Stimulated activated CD4-positive, alpha-beta T cell treated with anti-CD3 and anti-CD28 coated beads, Interleukin-15, amount 100 ng/mL, for 24 hours (primary cell): ENCODE data around the gene NUP85.
"Not testable (repeated sequence)": the region's sequence is repeated elsewhere in the genome, so short reads cannot be mapped to it uniquely, and the experiment has no call there.

Source experiments
- DNase-seq: peaks from one replicate; pipeline ENCODE4 v3.0.0-alpha.2; 2020

The NUP85 gene, protein sequence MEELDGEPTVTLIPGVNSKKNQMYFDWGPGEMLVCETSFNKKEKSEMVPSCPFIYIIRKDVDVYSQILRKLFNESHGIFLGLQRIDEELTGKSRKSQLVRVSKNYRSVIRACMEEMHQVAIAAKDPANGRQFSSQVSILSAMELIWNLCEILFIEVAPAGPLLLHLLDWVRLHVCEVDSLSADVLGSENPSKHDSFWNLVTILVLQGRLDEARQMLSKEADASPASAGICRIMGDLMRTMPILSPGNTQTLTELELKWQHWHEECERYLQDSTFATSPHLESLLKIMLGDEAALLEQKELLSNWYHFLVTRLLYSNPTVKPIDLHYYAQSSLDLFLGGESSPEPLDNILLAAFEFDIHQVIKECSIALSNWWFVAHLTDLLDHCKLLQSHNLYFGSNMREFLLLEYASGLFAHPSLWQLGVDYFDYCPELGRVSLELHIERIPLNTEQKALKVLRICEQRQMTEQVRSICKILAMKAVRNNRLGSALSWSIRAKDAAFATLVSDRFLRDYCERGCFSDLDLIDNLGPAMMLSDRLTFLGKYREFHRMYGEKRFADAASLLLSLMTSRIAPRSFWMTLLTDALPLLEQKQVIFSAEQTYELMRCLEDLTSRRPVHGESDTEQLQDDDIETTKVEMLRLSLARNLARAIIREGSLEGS

DNA sequence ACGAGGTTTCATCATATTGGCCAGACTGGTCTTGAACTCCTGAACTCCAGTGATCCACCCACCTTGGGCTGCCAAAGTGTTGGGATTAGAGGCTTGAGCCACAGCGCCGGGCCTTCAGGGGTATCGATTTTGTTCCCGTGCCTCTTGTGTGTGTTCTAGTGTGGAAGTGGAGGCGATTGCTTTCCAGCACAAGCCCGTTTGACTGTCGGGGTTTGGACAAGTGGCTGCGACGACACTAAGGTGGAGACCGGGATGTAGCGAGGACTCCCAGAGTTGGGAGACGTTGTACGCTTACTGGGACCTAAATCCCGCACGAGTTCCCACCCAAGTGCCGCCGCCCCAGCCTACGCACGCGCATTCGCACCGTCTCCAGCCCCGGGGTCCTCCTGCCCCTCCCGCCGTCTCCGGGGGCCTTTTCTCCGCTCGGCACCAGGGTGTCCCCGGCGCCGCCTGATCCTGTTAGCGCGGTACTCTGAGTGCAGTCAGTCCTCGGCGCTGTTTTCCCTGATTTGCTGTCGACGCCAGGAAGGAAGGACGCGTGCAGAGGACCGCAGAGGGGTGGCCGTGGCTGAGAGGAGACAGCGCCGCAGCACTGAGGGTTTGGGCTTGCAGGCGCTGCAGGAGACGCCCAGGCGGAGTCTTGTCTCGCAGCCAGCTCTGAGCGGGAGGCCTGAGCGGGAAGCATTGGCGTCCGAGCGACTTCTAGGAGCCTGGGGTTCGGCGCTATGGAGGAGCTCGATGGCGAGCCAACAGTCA is at the start of gene NUP85:
Gene NUP85 (plus strand): TSS at position 643 of the 756 bp plus-strand sequence. CDS start 83 bp downstream, at position 726.
- peak; percentile 96 for DNase-seq

DNA sequence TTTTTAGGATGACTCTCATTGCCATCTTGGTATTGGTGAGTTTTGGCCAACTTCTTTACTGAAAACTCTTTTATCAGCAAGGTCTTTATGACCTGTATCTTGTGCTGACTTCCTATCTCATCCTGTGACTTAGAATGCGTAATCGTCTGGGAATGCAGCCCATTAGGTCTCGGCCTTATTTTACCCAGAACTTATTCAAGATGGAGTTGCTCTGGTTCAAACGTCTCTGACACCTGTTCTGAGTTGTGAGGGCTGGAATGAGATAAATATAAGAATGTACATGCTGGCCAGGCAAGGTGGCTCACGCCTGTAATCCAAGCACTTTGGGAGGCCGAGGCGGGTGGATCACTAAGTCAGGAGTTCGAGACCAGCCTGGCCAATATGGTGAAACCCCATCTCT is 47.0 kb upstream of the NUP85 start:
- DNase-seq: not testable (repeated sequence)

DNA sequence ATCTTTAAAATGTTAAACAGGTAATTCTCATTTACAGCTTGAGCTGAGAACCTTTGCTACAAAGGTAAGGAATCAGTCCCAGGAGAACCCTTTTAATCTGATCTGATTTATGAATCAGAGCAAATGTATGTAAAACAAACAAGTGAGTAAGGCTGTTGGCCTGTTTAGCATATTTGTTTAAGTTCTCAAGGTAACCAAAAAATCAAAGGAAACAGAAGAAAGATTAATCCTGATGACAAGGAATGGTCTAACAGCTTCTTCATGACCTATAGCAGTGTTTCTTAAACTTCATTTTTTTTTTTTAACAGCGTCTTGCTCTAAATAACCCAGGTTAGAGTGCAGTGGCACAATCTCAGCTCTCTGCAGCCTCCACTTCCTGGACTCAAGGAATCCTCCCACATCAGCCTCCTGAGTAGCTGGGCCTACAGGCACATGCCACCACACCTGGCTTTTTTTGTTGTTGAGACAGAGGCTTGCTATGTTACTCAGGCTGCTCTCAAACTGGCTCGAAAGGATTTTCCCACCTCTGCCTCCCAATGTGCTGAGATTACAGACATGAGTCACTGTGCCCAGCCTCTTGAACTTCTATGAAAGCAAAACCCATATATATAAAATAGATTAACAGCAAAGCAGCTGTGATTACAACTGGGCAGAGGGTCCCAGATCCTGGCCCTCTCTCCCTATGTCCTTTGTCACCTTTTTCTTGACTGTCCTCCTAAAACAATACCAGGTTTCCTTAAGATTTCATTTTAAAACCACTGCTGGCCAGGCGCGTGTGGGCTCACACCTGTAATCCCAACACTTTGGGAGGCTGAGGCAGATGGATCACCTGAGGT is 46.1 kb upstream of the NUP85 start:
- no peak for DNase-seq

DNA sequence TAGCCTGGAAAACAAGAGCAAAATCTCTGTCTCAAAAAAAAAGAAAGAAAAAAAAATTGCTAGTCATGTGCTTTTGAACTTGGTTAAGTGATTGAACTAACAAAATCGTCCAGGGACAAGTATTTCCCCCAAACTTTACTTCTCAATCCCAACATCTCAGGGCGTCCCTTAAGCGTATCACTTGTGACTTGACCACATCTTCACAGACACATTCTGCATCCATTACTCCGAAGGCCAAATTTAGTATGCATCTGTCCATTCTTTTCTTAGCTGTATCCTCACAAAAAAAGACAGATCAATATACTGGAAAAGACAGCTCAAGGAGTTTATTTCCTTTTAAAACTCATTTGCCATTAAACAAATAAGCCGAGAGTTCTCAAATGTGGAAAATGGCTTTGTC is 45.3 kb upstream of the NUP85 start:
- no peak for DNase-seq

DNA sequence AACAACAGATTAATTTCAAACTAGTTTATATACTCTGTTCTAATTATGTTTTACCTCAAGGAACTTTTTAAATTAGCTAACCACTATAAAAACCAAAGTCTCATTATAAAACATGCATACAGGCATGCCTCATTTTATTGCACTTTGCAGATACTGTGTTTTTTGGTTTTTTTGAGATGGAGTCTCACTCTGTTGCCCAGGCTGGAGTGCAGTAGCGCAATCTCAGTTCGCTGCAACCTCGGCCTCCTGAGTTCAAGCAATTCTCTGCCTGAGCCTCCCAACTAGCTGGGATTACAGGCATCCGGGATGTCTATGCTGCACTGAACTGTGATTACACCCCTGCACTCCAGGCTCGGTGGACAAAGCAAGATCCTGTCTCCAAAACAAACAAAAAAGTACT is 42.4 kb upstream of the NUP85 start:
- no peak for DNase-seq

DNA sequence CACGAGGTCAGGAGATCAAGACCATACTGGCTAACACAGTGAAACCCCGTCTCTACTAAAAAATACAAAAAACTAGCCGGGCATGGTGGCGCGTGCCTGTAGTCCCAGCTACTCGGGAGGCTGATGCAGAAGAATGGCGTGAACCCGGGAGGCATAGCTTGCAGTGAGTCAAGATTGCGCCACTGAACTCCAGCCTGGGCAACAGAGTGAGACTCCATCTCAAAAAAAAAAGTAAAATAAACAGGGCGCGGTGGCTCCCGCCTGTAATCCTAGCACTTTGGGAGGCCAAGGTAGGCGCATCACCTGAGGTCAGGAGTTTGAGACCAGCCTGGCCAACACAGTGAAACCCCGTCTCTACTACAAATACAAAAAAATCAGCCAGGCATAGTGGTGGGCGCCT is 40.9 kb upstream of the NUP85 start:
- not testable (repeated sequence) for DNase-seq

DNA sequence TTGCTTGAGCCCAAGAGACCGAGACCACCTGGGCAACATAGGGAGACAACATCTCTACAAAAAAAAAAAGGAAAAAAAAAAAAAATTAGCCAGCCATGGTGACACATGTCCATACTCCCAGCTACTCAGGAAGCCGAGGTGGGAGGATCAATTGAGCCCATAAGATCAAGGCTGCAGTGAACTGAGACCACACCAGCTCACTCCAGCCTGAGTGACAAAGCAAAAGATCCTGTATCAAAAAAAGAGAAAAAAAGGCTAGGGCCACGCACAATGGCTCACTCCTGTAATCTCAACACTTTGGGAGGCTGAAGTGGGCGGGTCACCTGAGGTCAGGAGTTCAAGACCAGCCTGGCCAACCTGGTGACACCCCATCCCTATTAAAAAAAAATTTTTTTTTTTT is 36.5 kb upstream of the NUP85 start:
- DNase-seq: no peak

DNA sequence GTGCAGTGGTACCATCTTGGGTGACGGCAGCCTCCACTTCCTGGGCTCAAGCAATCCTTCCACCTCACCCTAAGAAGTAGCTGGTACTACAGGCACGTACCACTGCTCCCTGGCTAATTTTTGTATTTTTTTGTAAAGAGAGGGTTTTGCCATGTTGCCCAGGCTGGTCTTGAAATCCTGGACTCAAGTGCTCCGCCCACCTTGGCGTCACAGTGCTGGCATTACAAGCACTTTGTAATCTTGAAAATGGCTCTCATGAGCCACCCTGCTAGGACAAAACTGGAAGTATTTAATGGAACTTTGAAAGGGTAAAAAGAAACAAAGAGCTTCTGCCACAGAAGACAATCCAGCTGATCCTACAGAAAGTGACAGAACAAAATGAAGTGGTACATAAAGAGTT is 32.0 kb upstream of the NUP85 start:
- DNase-seq: no peak

DNA sequence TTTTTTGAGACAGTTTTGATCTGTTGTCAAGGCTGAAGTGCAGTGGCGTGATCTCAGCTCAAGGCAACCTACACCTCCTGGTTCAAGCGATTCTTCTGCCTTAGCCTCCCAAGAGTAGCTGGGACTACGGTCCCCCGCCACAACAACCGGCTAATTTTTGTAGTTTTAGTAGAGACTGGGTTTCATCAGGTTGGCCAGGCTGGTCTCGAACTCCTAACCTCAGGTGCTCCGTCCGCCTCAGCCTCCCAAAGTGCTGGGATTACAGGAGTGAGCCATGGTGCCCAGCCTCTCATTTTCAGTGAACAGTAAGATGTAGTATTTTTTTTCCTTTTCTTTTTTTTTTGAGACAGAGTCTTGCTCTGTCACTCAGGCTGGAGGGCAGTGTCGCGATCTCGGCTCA is 30.5 kb upstream of the NUP85 start:
- no peak for DNase-seq

DNA sequence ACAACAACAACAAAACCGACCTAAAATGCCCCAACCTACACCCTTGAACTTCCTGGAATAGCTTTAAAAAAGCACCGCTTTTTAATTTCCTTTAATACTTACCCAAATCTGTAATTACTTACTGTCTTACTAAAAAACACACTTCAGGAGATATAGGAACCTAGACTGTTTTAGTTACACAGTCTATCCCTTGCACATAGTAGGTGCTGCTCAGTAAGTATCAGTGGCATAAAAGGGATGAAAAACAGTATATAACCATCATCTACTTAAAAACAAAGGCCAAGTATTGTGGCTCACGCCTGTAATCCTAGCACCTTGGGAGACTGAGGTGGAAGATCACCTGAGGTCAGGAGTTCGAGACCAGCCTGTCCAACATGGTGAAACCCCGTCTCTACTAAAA is 28.9 kb upstream of the NUP85 start:
- DNase-seq: no peak

DNA sequence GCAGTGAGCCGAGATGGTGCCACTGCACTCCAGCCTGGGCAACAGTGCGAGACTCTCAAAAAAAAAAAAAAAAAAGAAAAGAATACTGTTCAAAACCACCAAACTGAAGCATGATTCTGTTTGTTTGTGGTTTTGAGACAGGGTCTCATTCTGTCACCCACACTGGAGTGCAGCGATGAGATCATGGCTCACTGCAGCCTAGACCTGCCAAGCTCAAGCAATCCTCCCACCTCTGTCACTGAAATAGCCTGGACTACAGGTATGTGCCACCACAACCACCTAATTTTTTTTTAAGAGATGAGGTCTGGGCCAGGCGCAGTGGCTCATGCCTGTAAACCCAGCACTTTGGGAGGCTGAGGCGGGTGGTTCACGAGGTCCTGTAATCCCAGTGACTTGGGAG is 27.0 kb upstream of the NUP85 start:
- DNase-seq: no peak

DNA sequence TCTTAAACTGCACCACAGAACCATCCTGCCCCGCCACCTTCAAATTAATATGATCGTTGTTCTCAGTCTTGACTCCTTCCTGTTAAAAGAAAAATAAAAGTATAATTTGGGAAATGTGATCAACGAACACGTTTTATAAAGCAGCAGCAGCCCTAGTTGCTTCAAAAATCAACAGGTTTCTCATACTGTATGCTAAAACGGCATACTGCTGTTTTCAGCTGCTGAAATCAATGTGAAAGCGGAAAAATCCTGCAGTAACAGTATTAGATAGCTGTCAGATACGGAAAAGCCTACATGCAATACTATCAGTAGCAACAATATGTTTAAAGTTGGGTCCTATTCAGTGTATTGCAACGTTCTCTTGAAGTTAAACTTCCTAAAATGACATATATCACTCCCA is 24.4 kb upstream of the NUP85 start:
- no peak for DNase-seq

DNA sequence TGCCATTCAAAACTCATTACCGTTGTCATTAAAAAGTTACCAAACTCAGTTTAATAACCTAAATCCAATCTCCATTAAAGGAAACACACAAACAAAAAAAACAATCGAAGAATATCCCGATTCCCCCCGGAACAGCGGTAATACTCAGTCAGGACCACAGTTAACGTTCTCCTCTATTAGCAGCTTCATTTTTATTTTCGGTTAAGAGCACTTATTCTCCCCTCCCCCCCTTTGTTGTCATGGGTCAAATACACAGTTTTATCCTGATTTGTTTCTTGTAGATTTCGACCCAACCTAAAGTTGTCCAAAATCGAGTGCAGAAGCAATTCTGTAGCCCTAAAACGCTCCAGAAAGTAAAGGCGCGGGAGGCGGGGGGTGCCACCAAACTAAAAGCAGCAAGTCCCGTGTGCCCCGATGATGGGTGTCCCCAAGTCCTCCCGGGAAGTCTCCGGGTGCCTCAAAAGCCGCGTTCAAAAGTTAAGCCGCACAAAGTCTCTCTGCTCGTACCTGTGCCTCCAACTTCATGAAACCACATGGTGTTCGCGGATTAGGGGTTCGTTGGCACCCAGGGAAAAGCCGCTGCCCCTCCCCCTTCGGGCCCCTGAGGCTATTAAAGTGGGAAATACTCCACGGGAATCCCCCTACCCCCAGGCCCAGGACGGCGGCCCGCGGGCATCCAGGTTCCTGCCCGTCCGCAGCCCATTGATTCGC is 23.7 kb upstream of the NUP85 start:
- peak; percentile 53 for DNase-seq

DNA sequence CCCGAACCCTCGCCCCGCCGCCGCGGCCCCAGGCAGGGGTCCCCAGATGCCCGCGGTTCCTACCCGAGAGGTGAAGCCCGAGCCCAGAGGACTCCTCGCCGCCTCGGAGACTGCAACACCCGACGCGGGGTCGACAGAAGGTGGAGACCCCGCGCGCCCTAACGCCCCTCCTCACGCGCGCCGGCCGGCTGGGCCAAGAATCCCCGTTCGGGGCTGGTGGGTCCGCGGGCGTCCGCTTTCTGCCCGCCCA is 23.2 kb upstream of the NUP85 start:
- no peak for DNase-seq

DNA sequence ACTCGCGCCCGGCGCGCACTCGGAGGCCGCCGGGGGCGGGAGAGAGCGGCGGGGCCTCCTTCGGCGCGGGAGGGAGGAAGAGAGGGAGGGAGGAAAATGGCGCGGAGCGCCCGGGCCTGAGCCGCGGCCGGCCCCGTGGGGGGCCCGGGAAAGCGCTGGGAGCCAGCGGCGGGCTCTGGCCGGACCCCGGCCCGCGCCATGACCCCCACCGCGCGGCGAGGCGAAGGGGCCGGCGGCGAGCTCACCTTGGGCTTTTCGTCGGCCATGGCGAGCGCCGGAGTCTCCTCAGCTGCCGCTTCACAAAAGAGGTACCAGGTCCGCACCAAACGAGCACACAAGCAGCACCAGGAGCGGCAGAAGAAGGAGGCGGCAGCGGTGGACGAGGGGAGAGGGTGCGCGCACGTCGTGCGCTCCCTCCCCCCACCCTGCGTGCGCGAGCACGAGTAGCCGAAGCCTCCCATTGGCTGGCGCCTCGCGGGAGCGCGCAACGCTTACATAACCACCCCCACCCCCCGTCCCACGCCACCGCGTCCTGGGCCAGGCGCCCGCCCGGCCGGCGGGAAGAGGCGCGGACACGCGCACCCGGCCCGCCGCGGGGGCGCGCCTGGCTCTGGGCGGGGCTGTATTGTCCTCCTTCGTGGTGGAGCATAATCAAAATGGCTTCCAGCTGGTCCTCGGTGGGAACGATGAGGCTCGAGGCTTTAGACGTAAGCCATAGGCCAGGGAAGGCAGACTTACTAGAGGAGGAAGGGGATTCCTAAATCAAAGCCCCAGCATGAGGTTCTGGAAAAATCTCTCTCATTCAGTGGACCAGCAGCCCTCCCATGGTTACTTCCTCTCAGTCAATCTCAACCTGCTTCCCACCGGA is 22.7 kb upstream of the NUP85 start, which contains the start of gene SUMO2:
Gene SUMO2 (minus strand): TSS at position 391 of the 868 bp plus-strand sequence. CDS start 125 bp downstream, at position 266.
- DNase-seq: peak; percentile 97

DNA sequence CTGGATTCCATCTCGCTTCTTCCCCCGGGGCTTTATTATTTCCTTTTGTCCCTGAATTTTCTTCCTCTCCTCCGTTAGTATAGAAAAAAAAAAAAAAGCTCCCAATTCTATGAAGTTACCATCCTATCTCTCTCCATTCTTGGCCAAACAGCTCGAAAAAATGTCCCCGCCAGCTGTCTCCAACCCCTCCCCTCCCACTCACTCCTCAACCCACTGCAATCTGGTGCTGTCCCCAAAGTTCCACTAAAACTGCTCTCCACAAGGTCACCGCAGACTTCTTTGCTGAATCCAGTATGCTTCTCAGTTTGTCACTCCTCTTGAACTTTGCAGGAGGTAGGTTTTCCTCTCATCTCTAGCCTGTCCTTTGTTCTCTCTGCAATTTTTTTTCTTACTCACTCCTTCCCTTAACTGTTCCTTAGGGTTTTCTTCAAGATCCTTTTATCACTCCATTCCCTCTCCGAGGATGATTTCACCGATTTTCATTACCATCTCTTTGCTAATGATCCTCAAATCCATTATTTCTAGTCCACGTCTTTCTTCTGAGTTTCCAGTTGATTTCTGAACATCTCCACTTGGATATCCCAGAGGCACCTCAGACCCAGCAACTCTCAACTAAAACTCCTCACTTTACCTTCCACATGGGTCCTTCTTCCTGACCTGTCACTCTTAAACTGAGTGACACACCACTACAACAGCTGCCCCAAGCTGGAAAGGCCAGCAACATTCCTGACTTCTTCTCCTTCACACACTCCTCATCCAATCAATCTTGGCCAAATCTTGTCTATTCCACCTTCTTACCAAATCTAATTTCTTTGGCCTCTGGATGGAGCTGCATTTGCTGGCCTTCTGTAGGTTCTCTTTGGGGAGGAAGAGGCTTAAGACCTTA is 21.2 kb upstream of the NUP85 start:
- no peak for DNase-seq

DNA sequence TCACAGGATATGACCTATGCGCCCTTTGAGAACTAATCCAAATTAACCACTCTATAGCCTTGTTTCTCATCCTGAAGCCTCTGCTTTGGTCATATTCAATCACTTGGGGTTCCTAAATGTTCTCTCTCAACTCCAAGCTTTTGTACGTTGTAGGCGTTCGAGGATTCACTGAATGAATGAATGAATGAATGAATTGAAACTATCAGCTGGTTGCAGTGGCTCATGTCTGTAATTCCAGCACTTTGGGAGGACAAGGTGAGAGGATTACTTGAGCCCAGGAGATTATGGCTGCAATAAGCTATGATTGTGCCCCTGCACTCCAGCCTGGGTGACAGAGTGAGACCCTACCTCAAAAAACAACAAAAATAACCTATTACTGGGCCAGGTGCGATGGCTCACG is 16.9 kb upstream of the NUP85 start:
- no peak for DNase-seq

DNA sequence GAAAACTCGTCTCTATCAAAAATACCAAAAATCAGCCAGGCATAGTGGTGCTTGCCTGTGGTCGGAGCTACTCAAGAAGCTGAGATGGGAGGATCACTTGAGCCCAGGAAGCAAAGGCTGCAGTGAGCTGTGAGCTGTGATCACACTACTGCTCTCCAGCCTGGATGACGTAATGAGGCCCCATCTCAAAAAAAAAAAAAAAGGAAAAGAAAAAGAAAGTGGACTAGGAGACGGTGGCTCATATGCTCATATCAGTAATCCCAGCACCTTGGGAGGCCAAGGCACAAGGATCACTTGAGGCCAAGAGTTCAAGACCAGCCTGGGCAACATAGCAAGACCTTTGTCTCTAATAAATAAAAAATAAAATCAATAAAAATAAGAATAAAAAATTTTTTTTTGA is 13.9 kb upstream of the NUP85 start:
- no peak for DNase-seq

DNA sequence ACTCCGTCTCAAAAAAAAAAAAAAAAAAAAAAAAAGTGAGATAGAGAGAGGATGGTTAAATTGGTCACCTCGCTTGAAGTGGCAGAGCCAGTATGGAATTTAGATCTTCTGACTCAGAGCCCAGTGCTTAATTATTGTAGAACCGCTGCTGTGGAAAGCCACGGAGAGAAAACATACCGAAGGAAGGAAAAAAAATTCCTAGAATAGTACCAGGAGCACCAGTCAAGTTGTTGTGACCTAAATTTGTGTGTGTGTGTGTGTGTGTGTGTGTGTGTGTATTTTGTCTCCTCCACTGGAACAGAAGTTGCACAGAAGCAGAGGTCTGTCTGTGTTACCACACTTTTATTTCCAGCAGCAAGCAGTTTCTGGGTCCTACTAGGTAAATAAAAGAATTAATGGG is 10.6 kb upstream of the NUP85 start:
- no peak for DNase-seq

DNA sequence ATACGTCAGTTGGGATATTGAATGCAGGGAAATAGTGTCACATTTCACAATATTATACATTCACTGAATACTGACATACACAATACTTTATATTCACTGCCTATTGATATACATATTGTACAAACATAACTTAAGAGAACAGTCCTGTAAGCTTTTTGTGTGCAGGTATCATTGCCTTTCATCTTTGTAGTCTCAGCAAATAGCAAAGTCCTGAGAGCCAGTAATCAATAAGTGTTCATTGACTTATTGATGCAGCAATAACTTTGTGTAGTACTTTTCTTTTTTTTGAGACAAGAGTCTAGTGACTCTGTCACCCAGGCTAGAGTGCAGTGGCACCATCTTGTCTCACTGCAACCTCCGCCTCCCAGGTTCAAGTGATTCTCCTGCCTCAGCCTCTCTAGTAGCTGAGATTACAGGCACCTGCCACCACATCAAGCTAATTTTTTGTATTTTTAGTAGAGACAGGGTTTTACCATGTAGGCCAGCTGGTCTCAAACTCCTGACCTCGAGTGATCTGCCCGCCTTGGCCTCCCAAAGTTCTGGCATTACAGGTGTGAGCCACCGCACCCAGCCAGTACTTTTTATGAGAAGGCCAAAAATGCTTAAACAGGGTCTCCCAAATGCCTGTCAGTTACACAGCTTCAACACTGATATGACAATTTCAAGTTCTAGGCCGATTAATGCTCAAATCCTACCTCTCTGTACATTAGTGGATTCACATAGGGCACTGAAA is 5.4 kb upstream of the NUP85 start:
- DNase-seq: no peak
